Retinal pigment epithelial cell (primary cell): ENCODE results near the gene COX8A.
"Not testable (repeated sequence)": the region's sequence is repeated elsewhere in the genome, so short reads cannot be mapped to it uniquely, and the experiment has no call there.

ENCODE experiments used
- DNase-seq: peaks from one replicate; pipeline ENCODE4 v3.0.0-alpha.2; 2010; ENCODE audit warnings: low read depth
- H3K4me3 ChIP-seq: 2 replicates; pipeline ENCODE4 v1.5.1; 2011; ENCODE audit warnings: mild to moderate bottlenecking, low read length, control low read depth, moderate library complexity
- TF ChIP-seq, protein P1 (sequence below): conservative IDR thresholded peaks from 2 replicates; pipeline ENCODE4 v1.5.1; 2011; ENCODE audit warnings: low read depth, low read length, control low read depth, inconsistent platforms

COX8A gene

DNA sequence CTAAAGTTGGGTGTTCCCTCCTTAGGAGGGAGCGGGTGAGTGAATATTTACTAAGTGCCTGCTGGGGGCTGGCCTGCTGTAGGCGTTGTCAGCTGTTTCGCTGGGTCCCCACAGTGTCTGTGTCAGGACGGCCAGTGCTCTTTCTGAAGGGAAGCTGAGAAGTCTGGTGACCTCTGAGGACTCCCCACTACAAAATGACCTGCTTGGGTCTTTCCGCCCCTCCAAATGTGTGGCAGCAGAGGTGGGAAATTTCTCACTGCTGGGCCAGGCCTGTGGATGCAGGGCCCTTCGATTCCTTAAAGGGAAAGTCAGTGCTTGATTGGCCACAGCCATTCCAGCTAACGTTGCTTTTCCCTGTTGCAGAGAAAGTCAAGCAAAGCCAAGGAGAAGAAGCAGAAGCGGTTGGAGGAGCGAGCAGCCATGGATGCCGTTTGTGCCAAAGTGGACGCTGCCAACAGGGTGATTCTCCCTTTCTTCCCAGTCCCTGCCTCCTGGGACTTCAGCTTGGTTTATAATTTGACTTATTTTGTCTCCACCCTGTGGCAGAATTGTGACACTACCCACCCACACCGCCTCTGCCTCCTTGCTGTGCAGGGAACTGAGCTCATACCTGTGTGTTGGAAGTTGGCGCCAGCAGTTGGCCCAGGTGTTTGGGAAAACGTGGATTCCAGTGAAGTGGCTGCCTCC, 28.8 kb upstream of the COX8A start:
- no peak overlapping the region for H3K4me3 ChIP-seq
- TF ChIP-seq, protein P1, sequence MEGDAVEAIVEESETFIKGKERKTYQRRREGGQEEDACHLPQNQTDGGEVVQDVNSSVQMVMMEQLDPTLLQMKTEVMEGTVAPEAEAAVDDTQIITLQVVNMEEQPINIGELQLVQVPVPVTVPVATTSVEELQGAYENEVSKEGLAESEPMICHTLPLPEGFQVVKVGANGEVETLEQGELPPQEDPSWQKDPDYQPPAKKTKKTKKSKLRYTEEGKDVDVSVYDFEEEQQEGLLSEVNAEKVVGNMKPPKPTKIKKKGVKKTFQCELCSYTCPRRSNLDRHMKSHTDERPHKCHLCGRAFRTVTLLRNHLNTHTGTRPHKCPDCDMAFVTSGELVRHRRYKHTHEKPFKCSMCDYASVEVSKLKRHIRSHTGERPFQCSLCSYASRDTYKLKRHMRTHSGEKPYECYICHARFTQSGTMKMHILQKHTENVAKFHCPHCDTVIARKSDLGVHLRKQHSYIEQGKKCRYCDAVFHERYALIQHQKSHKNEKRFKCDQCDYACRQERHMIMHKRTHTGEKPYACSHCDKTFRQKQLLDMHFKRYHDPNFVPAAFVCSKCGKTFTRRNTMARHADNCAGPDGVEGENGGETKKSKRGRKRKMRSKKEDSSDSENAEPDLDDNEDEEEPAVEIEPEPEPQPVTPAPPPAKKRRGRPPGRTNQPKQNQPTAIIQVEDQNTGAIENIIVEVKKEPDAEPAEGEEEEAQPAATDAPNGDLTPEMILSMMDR: peak; percentile 67
- DNase-seq: peak; percentile 21

DNA sequence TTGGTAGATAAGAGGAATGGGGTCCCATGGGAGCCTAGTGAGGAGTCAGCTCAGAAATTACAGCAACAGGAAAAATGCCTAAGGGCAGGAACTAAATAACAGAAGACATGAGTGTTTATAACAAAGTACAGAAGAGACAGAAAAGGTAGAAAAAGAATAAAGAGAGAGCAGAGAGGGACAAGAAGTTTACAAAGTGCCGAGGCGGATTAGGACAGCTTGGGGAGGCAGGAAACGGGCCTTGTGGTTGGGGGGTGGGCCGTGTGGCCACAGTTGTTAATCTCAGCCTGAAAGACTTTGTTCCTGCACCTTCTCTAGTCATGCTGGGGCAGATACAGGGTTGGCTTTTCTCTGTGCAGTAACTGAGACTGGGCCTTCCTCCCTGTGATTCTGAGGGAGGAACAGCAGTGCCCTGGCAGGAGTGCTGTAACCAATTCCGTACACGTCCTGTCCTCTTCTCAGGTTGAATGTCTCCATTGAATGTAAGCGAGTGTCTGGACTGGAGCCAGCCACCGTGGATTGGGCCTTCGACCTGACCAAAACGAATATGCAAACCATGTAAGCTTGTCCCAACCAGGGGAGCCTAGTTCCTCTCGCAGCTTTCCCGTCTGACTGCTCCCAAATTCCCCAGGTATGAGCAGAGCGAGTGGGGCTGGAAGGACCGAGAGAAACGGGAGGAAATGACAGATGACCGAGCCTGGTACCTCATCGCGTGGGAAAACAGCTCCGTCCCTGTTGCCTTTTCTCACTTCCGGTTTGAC, 22.5 kb upstream of the COX8A start:
- TF ChIP-seq, protein P1: no peak
- no peak overlapping the region for H3K4me3 ChIP-seq
- no peak for DNase-seq

DNA sequence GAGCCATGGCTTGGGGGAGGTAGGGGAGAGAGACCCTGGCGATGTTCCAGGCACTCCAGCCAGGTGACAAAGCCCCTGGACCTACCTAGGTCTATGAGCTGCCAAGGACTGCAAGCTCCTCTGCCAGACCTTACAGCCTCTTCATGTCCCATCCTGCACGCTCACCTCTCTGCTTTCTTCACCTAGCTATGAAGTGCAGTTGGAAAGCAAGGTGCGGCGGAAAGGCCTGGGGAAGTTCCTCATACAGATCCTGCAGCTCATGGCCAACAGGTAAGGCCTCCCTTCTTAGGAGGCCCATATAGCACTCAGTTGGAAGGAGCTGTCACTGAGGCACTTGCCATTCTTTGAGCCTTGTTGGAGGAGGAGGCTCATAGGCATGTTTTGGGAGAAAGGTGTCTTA, 21.9 kb upstream of the COX8A start:
- H3K4me3 ChIP-seq: no peak overlapping the region
- TF ChIP-seq, protein P1: no peak
- DNase-seq: no peak

DNA sequence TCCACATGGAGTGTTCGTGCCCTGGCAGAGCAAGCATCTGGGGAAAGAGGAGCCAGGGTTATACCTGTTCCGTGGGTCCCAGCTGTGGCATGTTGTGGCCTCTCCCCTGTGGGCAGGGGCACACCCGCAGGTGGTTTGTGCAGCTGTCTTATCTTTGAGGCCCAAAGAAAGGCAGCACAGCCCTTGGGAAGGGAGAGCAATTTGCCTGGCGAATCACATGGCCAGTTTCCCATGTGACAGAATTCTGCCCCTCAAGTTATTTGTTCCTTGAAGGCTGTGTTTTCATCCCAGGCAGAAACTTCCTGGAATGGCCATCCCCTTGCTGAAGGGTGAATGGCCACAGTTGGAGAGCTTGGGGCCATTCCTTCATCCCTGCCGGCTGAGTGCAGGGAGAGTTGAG, 16.4 kb upstream of the COX8A start:
- no peak overlapping the region for H3K4me3 ChIP-seq
- no peak for DNase-seq
- TF ChIP-seq, protein P1: no peak

DNA sequence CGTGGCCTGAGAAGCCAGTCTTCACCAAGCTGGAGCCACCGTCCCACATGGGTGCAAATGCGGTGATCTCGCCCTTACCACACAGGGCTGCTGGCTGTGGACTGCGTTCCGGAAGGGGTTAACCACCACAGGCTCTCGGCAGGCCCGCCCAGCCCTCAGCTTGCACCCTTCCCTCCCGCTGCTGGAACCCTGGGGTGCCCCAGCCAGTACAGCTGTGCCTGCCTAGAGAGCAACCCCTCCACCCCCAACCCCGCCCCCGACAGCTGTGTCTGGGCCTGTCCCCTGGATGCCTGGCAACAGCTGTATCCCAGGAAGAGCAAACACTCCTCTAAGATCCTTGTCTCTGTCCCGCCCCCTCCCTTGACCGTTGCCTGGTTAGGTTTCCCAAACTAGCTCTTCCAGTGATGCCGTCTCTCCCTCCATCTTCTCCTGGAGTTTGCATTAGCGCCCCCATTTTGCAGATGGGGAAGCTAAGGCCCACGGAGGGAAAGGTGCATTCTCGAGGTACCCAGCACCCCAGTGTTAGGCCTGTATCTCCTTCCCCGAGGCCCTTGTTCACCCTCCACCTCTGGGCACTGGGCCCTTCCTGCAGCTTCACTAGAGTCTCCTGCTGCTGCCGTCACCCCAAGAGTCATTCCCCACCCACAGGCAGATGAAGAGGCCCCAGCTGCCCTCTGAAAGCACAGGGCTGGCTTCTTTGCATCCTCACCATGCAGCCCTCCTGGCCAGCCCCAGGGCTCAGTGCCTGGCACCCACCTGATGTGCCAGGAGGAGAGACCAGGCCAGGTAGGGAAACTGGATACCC, 12.6 kb upstream of the COX8A start:
- H3K4me3 ChIP-seq: no peak overlapping the region
- TF ChIP-seq, protein P1: no peak
- DNase-seq: no peak

DNA sequence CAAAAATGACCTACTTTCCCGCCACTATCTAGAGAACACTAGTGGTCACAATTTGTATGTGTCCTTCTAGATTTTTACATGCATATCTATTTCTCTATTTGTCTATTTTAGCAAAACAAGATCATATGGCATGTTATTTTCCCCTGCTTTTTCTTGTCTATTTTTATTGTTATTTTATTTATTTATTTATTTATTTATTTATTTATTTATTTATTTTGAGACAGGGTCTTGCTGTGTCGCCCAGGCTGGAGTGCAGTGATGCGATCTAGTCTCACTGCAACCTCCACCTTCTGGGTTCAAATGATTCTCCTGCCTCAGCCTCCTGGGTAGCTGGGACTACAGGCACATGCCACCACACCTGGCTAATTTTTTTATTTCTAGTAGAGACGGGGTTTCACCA, 10.5 kb upstream of the COX8A start:
- not testable (repeated sequence) for DNase-seq, H3K4me3 ChIP-seq

DNA sequence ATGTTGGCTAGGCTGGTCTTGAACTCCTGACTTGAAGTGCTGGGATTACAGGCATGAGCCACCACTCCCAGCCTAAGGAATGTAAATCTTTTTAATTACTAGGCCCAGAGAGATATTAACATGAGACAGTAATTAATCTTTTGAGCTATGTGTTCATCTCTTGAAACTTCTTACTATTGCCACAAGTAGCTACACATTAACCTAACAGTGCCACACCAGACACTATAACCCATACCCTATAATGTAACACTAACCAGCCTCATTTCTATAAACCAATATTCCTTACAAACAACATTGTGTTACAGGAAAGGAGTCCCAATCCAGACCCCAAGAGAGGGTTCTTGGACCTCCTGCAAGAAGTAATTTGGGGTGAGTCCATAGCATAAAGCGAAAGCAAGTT, 8.0 kb upstream of the COX8A start:
- H3K4me3 ChIP-seq: no peak overlapping the region
- no peak for DNase-seq
- TF ChIP-seq, protein P1: no peak
